ES-I3 (cell line): ENCODE results near the gene MYH6.
"Not testable (repeated sequence)": the region's sequence is repeated elsewhere in the genome, so short reads cannot be mapped to it uniquely, and the experiment has no call there.

Source experiments
- H3K36me3 ChIP-seq: 2 replicates; pipeline ENCODE4 v1.6.1; 2013; ENCODE audit warnings: mild to moderate bottlenecking, low read length, control low read depth, moderate library complexity; ENCODE audit not compliant: insufficient read depth
- H3K4me1 ChIP-seq: 2 replicates; pipeline ENCODE4 v1.6.1; 2013; ENCODE audit warnings: mild to moderate bottlenecking, control low read depth, low read length; ENCODE audit not compliant: insufficient read depth
- H3K9ac ChIP-seq: 2 replicates; pipeline ENCODE4 v1.6.1; 2013; ENCODE audit warnings: low read depth, mild to moderate bottlenecking, low read length, moderate library complexity
- H3K9me3 ChIP-seq: 2 replicates; pipeline ENCODE4 v1.6.1; 2013; ENCODE audit warnings: mild to moderate bottlenecking, low read length, moderate library complexity; ENCODE audit not compliant: control insufficient read depth, insufficient read depth

MYH6 gene

DNA sequence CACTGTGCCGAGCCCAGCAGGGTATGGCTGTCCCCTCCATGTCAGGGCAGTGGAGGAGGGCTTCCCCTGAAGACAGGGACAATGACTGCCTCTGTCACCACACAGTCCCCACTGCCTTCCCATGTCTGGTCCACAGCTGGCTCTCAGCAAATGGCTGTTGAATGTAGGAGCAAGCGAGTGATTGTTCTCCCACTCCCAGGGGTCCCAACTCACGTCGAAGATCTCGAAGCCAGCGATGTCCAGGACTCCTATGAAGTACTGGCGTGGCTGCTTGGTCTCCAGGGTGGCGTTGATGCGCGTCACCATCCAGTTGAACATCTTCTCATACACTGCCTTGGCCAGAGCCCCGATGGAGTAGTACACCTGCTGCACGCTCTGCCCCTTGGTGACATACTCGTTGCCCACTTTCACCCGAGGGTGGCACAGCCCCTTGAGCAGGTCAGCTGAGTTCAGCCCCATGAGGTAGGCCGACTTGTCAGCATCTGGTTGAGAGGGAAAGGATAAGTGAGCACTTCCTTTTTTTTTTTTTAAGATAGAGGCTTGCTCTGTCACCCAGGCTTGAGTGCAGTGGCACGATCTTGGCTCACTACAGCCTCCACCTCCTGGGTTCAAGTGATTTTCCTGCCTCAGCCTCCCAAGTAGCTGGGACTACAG, 7.5 kb downstream of the MYH6 start:
- H3K36me3 ChIP-seq, H3K4me1 ChIP-seq, H3K9me3 ChIP-seq, H3K9ac ChIP-seq: not testable (repeated sequence)

DNA sequence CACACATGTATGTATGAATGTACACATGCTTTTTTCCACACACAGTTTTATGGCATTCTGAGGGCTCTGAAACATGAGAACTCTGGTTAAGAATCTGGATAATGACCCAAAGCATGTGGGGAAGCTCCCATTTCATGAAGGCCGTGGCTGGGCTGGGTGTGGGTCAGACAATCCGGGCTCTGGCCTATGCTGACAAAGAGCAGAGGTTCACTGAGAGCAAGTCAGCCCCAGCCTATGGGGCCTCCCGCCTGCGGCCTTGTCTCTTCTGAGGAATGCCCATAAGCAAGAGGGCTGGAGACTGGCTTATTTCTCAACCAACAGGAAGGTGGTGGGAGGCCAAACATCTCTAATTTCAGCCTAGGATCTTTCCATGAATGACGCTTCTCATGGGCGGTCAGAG, 8.5 kb downstream of the MYH6 start:
- Histone ChIP-seq H3K9me3 (no peaks in the 10 kb centered on the region), H3K36me3 (no peaks in the 10 kb centered on the region), H3K4me1 (no peaks in the 10 kb centered on the region; the same call in 1 of the 2 replicates), H3K9ac (no peak overlapping the region)

DNA sequence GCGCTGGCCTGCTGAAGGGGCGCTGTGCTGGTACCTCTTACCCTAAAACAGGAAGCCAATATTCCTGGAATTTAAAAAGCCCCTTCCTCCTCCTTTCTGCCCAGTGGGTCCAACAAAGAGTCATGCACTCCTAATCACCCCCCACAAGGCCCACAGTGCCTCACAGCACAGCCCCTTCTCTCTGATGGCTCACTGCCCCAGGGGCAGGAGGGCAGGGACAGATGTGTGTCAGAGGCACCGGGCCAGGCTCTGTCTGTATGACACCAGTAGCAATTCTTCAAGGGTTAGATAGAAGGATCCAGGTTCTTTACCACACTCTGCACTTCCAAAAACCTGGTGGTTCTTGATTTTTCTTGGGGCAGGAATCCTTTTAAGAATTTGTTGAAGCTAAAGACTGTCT, 8.9 kb downstream of the MYH6 start:
- Histone ChIP-seq H3K36me3 (no peaks in the 10 kb centered on the region), H3K4me1 (no peaks in the 10 kb centered on the region; the same call in 1 of the 2 replicates), H3K9me3 (no peaks in the 10 kb centered on the region), H3K9ac (no peak overlapping the region)

DNA sequence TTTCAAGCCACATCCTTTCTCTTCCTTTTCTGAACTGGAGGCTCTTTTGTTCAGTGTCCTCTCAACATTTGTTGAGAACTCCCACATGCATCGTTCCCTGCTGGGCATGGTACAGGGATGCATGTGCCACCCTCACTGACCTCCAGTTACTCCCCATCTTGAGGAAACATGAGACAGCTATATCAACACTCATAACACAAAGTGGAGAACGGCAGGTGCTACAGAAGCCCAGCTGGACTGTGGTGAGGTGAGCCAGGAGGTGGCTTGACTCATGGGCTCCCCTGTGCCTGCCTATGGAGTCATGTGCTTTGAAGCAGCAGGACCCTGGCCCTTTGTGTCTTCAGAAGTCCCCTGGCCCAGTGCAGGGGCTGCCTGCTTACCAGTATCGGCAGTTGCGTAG, 9.7 kb downstream of the MYH6 start:
- Histone ChIP-seq H3K4me1 (no peaks in the 10 kb centered on the region; the same call in 1 of the 2 replicates), H3K36me3 (no peaks in the 10 kb centered on the region), H3K9me3 (no peaks in the 10 kb centered on the region), H3K9ac (no peak overlapping the region)

DNA sequence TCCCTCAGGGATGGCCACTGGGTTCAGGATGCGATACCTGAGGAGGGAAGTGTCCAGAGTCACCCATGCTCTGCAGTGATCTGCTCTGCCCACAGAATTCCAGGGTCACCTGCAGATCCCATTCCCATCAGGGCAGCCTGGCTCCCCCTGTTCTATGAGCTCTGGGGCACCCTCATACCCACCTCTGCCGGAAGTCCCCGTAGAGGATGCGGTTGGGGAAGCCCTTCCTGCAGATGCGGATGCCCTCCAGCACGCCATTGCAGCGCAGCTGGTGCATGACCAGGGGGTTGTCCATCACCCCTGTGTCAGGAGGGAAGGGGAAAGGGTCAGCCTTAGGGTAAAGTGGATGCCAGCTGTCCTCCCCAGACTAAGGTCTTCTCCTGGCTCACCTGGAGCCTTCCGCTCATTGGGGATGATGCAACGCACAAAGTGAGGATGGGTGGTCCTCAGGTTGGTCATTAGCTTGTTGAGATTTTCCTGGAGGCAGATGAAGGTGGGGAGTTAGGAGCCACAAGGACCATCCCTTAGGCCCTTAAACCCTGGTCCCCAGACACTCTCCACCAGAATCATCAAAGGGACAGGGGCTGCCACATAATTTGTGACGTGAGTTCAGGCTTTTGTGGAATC, 11.2 kb downstream of the MYH6 start:
- Histone ChIP-seq H3K36me3 (no peaks in the 10 kb centered on the region), H3K9ac (no peak overlapping the region), H3K9me3 (no peaks in the 10 kb centered on the region)

DNA sequence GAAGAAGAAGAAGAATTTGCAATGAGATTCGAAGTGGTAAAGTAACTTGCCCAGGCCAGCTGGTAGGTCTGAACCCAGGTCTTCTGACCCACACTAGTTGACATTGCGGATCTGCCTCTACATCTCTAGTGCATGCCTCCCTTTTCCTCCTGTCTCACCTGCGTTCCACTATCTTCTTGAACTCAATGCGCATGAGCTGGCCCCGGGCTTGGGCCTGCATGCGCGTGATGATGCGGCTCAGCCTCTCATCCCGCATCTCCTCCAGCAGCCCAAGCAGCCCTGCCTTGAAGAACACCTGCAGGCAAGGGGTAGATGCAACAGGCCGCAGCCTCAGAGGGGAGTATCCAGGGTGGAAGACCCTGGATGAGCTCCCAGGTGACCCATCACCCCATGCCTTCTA, 11.9 kb downstream of the MYH6 start:
- Histone ChIP-seq H3K9ac (no peak overlapping the region), H3K9me3 (no peaks in the 10 kb centered on the region), H3K36me3 (no peaks in the 10 kb centered on the region), H3K4me1 (no peaks in the 10 kb centered on the region)

More for the DNA sequence above, 11.2 kb downstream of the MYH6 start:
- H3K4me1 ChIP-seq, result no peaks in the 10 kb centered on the region

DNA sequence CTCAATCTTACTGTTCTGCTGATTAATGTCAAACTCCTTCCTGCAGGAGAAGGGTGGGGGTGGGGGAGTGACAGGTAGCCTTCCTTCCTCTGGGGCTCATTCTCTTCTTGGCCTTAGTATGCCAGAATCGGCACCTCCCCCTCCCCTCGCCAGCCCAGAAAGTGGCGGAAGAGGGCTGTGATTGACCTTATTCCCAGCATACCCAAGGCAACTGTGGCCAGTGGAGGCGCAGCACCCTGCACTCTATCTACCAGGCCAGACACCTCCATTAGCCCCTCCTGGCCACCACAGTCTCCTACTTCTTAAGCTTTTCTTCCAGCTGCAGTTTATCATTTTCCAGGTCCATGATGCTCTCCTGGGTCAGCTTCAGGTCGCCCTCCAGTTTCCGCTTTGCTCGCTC, 15.5 kb downstream of the MYH6 start:
- H3K9ac ChIP-seq, result no peak overlapping the region
- H3K4me1 ChIP-seq, result no peaks in the 10 kb centered on the region
- H3K36me3 ChIP-seq, result no peaks in the 10 kb centered on the region
- H3K9me3 ChIP-seq, result no peaks in the 10 kb centered on the region

DNA sequence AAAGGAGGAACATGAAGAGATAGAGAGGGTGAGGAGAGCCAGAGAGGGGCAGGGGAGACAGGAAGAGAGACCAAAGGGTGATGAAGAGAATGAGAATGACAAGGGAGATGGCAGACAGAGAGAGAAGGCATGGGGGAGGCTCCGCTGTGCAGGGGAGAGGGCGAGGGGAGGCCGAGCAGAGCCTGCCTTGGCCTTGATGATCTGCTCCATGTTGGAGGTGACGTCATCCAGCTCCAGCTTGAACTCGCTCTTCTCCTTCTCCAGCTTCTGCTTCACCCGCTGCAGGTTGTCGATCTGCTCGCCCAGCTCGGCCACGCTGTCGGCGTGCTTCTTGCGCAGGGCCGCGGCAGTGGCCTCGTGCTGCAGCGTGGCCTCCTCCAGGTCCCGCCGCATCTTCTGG, 18.2 kb downstream of the MYH6 start:
- H3K9me3 ChIP-seq, H3K9ac ChIP-seq, H3K4me1 ChIP-seq, H3K36me3 ChIP-seq: not testable (repeated sequence)

DNA sequence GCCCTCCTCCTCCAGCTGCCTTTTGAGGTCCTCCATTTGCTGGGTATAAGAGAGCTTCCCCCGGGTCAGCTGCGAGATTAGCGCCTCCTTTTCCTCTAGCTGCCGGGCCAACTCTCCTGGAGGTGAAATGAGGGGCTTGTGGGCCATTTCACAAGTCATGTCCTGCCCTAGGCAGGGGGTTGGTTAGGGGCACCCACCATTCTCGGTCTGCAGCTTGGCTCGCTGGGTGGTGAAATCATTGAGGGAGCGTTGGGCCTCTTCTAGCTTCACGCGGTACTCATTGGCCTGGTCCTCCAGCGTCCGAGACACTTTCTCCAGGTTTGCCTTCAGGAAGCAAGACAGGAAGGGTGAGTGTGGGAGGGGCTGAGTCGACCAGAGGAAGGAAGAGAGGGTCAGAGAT, 18.7 kb downstream of the MYH6 start:
- Histone ChIP-seq H3K9me3 (no peaks in the 10 kb centered on the region), H3K36me3 (no peaks in the 10 kb centered on the region), H3K4me1 (no peaks in the 10 kb centered on the region), H3K9ac (no peak overlapping the region)

DNA sequence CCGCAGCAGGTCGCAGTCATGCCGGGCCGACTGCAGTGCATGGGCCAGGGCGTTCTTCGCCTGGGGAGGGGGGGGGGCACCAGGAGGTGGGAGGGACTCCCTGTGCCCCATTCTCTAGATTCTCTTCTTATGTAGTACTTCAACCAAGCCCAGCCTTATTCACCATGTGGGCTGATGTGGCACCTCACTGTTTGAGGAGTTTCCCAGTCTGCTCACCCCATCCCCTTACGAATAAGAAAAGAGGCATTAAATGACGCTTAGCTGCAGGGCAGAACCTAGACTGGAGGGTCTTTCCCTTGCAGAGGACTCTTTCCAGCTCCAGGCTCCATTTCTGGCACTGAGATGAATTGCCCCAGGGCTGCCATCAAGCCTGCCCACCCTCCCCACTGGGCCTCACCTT, 19.1 kb downstream of the MYH6 start:
- Histone ChIP-seq H3K9me3 (no peaks in the 10 kb centered on the region), H3K4me1 (no peaks in the 10 kb centered on the region), H3K9ac (no peak overlapping the region), H3K36me3 (no peaks in the 10 kb centered on the region)

DNA sequence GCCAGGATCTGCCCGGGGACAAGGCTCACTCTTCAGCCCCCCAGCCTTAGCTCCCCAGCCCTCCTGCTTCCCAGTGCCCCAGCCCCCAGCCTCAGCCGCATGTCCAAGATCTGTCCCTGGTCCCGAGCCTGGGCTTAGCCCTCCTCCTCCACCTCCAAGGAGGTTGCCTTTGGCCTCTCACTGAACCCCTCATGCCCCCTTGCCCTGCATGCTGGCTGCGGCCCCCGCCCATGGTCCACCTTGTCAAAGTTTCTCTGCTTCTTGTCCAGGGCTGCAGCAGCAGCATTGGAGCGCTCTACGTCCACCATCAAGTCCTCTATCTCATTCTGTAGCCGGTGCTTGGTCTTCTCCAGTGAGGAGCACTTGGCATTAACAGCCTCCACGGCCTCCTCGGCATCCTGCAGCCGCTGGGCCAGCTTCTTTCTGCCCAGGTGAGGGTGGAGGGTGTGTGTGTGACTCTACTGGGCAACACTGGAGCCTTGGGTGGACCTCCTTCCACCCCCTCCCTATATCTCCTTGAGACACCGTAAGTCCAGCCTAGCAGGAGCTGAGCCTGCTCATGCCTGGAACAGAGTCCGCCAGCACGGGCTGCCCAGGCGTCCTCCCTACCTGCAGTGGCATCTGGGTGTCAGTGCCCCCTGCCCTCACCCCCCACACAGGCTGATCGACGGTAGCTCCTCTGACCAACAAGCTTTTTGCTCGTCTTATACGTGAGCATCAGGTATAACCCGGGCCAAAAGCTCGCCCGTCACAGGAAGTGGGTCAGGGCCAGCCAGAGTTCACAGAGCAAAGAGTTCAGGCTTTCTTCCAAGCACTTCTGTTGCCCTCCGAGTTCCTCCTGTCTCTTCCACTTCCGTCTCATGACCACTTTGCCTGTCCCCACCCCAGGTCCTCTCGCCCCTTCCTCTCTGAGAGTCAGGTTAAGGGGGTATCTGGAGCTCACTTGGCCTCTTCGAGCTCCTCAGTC, 19.9 kb downstream of the MYH6 start:
- Histone ChIP-seq H3K4me1 (no peaks in the 10 kb centered on the region), H3K9me3 (no peaks in the 10 kb centered on the region), H3K36me3 (no peaks in the 10 kb centered on the region), H3K9ac (no peak overlapping the region)

DNA sequence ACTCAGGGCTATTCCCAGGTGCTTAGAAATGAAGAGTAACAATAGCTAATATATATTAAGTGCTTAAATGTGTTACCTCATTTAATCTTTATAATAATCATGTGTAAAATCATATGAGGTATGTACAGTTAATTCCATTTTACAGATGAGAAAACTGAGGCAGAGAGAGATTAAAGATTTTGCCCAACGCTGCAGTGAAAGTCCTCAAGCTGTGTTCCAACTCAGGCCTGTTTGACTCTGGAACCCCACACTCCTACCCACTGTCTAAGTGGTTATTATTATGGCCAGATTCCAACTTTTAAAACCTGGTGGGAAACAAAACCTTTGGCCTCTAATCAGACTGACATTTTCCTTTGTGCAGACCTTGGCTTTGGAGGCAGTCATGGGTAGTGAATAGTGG, 21.1 kb downstream of the MYH6 start:
- no peaks in the 10 kb centered on the region for H3K9me3 ChIP-seq
- no peaks in the 10 kb centered on the region for H3K36me3 ChIP-seq
- H3K9ac ChIP-seq, result no peak overlapping the region
- no peaks in the 10 kb centered on the region for H3K4me1 ChIP-seq

DNA sequence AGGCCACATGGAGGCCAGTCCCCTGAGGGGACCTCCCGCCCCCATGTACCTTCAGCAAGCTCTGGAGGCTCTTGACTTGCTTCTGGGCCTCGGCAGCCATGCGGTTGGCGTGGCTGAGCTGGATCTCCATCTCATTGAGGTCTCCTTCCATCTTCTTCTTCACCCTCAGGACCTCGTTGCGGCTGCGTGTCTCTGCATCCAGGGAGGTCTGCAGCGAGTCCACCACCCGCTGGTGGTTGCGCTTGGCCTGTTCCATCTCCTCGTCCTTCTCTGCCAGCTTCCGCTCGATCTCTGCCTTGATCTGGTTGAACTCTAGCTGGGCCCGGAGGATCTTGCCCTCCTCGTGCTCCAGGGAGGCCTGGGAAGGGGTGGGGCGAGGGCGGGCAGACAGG, 21.8 kb downstream of the MYH6 start:
- H3K9ac ChIP-seq, H3K9me3 ChIP-seq, H3K36me3 ChIP-seq, H3K4me1 ChIP-seq: not testable (repeated sequence)

DNA sequence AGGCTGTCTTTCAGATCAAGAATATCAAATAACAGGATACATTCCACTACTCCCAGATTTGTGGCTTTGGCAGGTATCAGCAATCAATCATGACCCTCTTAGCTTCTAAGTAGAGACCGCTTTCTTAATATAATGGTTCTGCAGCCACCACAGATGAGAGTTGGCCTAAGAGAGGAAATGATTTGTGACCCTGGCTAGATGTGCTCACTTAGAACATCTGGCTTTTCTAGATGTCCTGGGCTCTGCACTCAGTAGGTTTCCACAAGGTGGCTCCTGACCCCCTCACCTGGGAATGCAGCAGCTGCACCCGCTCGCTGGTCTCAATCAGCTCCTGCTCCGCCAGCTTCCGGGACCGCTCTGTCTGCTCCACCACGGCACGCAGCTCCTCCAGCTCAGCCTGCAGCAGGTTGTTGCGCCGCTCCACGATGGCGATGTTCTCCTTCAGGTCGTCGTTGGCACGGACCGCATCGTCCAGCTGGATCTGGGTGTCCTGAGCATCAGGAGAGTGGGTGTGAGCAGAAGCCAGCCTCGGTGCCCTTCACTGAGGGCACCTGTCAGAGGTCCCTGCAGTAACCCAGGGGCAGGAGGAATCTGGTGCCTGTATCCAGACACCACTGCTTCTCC, 22.3 kb downstream of the MYH6 start:
- H3K36me3 ChIP-seq, result no peaks in the 10 kb centered on the region
- no peak overlapping the region for H3K9ac ChIP-seq
- no peaks in the 10 kb centered on the region for H3K9me3 ChIP-seq
- no peaks in the 10 kb centered on the region for H3K4me1 ChIP-seq
